Hematopoietic multipotent progenitor cell treated with erythropoietin and hydrocortisone succinate and interleukin-3 and kit ligand, for 6 days (in vitro differentiated cells): Measurements from ENCODE around the gene HMOX1.

ENCODE experiments used
- DNase-seq: peaks from one replicate; pipeline ENCODE4 v3.0.0-alpha.2; 2015

The HMOX1 gene

DNA sequence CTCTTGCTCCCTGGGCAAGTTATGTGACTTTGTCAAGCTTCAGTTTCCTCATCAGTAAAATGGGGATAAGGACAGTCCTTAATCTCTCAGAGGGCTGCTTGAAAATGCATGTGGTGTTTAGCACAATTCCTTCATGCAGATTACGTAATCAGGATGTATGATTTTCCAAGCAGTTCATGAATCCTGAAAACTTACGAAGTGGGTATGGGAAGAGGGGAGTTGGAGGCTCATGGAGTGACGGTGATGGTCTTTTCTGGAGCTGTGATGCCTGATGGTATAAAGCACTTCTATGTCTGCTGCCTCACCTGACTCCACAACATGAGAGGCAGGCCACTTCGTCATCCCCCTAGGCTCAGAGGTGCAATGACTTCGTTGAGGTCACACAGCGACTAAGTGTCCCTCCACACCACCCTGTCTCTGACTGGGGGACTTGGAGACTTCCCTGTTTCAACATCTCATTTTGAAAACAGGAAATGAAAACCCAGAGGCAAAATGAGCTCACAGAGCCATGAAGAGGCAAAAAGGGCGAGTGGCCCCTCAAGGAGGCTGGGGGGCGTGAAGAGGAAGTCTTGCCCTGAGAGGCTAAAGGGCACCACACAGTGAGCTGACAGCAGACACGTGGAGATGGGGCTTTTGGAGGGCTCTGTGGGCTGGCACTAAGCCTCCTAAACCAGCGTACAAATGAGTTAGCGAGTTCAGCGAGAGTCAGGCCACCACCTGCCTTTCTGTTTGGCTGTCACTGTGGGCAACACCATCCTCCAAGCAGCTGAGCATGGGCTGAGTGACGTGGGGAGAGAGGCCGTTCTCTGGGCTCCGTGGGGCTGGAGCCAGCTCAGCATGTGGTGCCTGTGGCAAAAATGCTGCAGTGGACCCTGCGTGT lies 29.1 kb downstream of the HMOX1 start:
- peak; percentile 66 for DNase-seq

DNA sequence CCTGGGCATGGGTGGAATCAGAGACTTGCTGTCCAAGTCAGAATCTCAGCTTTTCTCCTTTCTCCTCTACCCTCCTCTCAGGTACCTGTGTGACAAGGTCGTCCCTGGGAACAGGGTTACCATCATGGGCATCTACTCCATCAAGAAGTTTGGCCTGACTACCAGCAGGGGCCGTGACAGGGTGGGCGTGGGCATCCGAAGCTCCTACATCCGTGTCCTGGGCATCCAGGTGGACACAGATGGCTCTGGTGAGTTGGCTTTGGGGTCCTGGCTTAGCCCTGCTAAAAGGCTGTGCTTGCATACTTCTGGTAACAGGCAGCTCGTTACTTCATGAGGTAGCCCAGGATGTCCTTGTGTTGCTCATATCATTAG lies 29.8 kb downstream of the HMOX1 start:
- DNase-seq: no peak

- no peak for DNase-seq
These were observed 30.2 kb downstream of the HMOX1 start for GRCh38 chr22:35411102-35411501.

GRCh38 chr22:35413624-35414023 lies 32.7 kb downstream of the HMOX1 start:
- DNase-seq: no peak

DNA sequence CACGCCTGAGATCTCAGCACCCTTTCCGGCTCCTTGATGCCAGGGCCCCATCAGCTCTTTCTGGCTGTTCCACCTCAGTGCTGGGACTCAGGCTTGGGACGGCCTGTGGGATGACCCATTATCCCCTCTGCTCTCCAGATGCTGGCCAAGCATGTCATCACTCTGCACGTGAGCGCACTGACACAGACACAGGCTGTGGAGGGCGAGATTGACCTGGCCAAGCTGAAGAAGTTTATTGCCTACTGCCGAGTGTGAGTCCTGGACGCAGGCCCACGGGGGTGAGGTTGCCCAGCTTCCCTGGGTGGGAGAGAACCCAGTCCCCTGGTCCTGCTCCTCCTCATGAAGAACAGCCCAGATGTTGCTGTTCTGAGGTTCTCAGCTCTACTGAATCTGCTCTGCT lies 36.7 kb downstream of the HMOX1 start:
- no peak for DNase-seq

DNA sequence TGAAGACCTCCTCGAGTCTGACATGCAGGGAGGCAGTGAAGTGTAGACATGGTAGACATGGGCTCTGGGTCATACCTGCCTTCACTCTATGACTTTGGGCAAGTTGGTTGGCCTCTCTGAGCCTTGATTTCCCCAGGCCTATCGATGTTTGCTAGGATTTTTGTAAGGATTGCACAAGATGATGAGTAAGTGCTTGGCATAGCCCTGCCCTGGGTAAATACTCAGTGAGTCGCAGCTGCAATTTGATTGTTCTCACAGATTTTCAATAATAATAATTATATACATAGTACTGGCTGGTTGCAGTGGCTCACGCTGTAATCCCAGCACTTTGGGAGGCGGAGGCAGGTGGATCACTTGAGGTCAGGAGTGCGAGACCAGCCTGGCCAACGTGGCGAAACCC lies 37.2 kb downstream of the HMOX1 start:
- no peak for DNase-seq

DNA sequence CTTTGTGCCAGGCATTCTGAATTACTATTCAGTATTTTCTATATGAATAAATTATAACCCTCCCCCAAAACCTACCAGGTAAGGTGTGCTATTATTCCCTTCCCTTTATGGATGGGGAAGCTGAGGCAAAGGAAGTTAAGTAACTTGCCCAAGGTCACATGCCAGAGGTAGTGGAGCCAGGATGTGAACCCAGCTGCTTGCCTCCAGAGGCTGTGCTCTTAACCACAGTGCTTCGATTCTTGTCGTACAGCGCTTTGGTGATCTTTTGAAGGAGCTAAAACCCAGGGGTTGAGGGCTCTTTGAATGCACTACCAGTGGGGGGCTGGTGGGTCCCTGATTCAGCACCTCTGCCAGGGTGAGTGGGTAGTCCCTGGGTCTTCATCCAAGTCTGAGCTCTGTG lies 37.8 kb downstream of the HMOX1 start:
- DNase-seq: no peak

GRCh38 chr22:35419756-35420155 lies 38.9 kb downstream of the HMOX1 start:
- DNase-seq: no peak

GRCh38 chr22:35421121-35421520 lies 40.2 kb downstream of the HMOX1 start:
- DNase-seq: no peak

DNA sequence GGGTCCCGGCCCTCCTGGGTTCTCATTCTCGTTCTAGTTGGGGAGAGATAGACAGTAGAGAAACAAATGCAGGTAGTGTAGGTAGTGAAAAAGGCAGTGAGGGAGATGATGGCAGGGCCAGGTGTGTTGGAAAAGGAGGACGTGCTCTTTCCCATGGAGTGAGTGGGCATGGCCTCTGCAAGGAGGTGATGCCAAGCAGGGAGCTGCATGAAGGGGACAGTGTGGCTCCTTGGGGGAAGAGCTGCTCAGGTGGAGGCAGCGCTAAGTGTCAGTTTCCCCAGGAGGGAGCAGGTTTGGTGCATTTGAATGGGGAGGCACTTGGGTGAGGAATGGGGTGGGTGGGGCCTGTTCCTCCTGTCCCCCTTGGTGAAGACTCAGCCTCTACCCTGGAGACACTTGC lies 41.2 kb downstream of the HMOX1 start:
- no peak for DNase-seq

- DNase-seq: no peak
These were observed 42.0 kb downstream of the HMOX1 start for GRCh38 chr22:35422936-35423335.

DNA sequence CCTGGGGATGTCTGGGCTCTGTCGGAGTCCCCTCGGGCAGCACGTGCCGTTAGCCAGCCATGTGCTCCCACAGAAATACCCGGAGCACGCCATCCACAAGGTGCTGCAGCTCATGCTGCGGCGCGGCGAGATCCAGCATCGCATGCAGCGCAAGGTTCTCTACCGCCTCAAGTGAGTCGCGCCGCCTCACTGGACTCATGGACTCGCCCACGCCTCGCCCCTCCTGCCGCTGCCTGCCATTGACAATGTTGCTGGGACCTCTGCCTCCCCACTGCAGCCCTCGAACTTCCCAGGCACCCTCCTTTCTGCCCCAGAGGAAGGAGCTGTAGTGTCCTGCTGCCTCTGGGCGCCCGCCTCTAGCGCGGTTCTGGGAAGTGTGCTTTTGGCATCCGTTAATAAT lies 43.2 kb downstream of the HMOX1 start:
- no peak for DNase-seq

DNA sequence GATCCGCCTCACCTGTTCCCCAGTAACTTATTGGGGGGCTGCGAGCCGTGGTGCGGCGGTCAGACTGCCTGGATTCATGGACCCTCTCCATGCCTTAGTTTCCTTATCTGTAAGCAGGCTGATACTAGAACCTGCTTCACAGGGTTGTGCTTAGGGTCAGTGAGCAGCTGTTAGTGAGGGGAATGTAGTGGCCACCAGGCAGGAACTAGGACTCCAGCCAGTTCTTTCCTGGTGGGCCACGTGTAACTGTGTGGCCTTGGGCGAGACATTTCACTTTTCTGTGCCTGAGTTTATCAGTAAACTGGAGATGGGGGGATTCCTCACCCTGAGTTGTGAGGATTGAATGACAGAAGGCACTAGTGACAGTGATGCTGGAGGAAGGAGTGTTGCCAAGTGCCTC lies 43.9 kb downstream of the HMOX1 start:
- DNase-seq: no peak

DNA sequence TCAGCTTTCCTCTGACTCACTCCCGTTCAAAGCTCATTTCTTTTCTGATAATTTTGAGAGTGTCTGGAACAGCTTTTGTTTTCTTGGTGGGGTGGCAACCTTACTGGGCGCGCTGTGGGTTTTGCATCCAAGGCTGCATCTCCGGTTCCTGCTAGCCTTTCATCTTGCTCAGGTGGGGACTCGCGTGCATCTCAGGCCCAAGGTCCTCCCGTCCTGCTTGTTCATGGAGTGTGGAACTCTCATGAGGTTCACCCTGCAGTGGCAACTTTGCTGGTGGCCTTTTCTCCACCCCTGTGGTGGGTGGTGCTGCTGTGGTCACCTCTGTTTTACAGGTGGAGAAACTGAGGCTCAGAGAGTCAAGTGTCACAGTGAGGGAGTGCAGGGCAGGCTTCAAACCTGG lies 44.6 kb downstream of the HMOX1 start:
- DNase-seq: no peak

DNA sequence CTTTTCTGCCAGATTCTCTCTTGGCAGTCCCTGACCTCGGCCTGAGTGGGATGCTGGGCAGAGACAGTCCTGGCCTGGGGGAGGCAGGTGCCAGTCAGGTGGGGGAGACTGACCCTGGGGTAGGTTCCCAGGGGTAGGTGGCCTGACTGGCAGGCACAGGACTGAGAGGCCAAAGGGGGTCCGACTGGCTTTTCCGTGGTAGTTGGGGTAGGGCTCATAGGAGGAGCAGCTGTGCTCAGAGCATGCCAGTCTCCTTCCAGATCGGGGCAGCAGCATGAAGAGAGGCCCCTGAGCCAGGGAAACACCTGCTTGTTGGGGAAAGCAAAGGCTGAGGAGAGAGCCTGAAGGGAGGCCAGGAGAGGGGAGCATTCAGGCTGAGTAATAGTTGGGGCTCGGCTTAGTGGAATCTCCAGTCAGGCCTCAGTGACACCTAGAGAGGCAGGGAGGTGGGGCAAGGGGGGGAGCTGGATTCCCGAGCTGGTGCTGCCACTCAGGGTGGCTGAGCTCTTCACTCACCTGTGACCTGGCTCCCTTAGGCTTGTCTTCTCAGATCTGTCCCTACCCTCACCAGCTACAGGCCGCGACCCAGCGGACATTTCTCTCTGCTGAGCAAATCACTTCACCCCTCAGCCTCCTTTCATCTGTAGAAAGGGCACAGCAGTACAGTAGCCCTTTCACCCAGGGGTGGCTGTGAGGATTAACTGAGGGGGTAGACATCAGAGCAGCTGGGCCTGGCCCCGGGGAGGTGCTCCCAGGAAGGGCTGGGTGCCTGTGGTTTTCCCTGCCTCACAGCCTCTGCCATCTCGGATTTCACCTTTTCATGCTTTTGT lies 45.3 kb downstream of the HMOX1 start:
- no peak for DNase-seq

DNA sequence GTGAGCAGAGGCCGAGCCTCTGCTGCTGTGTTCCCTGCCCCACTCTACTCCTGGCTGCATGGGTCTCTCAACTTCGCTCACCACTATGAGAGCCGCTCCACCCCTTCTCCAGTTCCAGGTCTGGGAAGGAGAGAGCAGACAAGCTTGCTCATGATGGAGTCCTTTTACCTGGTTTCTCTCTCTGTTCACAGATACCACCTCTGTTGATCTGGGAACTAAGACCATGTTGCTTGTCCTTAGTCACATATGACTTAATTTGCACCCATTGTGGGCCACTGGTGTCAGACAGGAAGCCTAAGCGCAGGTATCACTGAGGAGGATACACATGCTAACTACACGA lies 45.9 kb downstream of the HMOX1 start:
- no peak for DNase-seq

GRCh38 chr22:35430897-35431322 lies 50.0 kb downstream of the HMOX1 start:
- DNase-seq: peak; percentile 72

GRCh38 chr22:35431483-35432227 lies 50.8 kb downstream of the HMOX1 start:
- no peak for DNase-seq

- no peak for DNase-seq
These were observed 51.5 kb downstream of the HMOX1 start for GRCh38 chr22:35432228-35432905.

- DNase-seq: no peak
These were observed 53.3 kb downstream of the HMOX1 start for GRCh38 chr22:35434061-35434710.

DNA sequence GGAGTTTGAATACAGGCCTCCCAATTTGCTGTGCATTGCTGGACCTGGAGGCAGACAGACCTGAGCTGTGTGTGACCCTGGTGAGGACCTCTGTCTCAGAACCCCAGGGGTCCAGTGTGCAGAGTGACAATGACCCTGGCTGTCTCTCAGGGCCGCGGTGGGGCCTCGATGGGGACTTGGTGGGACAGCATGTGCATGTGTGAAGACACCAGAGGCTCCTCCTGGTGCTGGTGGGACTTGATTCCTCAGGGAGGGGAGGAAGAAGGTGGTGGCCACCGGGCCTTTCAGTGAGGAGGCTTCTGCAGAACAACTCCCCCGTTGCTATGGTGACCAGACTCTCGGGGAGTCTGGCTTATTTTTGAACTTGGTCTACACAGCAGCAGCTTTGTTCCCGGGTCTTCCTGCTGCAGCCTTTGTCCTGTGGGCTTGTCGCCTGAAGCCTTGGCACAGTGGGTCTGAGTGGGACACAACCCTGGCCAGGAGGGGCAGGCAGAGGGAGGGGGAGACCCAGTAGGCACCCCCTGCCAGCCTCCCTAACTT lies 54.4 kb downstream of the HMOX1 start:
- peak; percentile 33 for DNase-seq

DNA sequence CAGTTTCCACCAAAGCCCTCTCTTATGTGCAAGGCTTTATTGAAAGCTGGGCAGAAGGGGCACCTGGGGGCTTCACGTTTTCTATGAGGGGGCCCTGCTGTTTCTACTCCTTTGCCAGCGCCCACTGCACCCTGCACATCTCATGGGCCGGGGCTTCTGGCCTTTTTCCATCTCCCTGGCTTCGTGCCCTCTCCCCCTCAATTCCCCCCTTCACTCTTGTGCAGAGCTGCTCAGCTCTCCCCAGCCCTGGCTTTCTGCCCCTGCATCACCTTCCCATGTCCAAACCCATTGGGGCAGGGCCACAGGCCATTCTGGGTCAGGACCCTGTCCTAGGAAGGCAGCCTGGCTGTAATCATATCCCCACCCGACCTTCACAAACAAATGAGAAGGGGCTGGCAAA lies 55.5 kb downstream of the HMOX1 start:
- DNase-seq: no peak
